ENCODE results near the gene TENM4. TPM values are rescaled to one million over a fixed set of nuclear protein-coding genes. Genes with fewer than 3 reads are reported as not detected.

Gene TENM4
- total and polyA plus RNA-seq, 4 donors, result 0.02 to 0.33 (median 0.14) TPM

DNA sequence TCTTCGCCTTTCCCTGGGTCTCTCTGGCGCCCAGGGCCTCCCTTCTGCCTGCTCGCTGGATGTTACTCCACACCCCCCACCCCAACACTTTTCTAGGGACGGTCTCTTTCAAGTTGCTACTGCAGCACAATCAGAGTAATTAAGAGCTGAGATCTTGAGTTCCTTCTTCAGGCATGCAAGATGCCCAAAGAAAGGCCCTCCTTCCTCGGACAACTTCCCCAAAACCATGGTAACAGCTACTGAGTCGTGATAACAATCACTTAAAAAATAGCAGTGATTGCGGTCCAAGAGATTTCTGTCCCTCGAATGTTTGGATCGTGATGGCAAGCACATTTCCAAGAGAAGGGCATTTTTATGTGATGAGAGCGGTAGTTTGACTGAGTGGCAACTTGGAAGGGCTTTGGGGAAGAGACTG, 638 bp upstream of the TENM4 start:
- TF ChIP-seq JUND (IDR thresholded peaks at IDR 0.05), result no peak
- TF ChIP-seq, protein P1, sequence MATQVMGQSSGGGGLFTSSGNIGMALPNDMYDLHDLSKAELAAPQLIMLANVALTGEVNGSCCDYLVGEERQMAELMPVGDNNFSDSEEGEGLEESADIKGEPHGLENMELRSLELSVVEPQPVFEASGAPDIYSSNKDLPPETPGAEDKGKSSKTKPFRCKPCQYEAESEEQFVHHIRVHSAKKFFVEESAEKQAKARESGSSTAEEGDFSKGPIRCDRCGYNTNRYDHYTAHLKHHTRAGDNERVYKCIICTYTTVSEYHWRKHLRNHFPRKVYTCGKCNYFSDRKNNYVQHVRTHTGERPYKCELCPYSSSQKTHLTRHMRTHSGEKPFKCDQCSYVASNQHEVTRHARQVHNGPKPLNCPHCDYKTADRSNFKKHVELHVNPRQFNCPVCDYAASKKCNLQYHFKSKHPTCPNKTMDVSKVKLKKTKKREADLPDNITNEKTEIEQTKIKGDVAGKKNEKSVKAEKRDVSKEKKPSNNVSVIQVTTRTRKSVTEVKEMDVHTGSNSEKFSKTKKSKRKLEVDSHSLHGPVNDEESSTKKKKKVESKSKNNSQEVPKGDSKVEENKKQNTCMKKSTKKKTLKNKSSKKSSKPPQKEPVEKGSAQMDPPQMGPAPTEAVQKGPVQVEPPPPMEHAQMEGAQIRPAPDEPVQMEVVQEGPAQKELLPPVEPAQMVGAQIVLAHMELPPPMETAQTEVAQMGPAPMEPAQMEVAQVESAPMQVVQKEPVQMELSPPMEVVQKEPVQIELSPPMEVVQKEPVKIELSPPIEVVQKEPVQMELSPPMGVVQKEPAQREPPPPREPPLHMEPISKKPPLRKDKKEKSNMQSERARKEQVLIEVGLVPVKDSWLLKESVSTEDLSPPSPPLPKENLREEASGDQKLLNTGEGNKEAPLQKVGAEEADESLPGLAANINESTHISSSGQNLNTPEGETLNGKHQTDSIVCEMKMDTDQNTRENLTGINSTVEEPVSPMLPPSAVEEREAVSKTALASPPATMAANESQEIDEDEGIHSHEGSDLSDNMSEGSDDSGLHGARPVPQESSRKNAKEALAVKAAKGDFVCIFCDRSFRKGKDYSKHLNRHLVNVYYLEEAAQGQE (IDR thresholded peaks at IDR 0.05), result no peak
- TF ChIP-seq, protein P2, sequence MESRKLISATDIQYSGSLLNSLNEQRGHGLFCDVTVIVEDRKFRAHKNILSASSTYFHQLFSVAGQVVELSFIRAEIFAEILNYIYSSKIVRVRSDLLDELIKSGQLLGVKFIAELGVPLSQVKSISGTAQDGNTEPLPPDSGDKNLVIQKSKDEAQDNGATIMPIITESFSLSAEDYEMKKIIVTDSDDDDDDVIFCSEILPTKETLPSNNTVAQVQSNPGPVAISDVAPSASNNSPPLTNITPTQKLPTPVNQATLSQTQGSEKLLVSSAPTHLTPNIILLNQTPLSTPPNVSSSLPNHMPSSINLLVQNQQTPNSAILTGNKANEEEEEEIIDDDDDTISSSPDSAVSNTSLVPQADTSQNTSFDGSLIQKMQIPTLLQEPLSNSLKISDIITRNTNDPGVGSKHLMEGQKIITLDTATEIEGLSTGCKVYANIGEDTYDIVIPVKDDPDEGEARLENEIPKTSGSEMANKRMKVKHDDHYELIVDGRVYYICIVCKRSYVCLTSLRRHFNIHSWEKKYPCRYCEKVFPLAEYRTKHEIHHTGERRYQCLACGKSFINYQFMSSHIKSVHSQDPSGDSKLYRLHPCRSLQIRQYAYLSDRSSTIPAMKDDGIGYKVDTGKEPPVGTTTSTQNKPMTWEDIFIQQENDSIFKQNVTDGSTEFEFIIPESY (IDR thresholded peaks at IDR 0.05), result no peak
- TF ChIP-seq, protein P3, sequence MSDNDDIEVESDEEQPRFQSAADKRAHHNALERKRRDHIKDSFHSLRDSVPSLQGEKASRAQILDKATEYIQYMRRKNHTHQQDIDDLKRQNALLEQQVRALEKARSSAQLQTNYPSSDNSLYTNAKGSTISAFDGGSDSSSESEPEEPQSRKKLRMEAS (IDR thresholded peaks at IDR 0.05), result no peak
- TF ChIP-seq, protein P4, sequence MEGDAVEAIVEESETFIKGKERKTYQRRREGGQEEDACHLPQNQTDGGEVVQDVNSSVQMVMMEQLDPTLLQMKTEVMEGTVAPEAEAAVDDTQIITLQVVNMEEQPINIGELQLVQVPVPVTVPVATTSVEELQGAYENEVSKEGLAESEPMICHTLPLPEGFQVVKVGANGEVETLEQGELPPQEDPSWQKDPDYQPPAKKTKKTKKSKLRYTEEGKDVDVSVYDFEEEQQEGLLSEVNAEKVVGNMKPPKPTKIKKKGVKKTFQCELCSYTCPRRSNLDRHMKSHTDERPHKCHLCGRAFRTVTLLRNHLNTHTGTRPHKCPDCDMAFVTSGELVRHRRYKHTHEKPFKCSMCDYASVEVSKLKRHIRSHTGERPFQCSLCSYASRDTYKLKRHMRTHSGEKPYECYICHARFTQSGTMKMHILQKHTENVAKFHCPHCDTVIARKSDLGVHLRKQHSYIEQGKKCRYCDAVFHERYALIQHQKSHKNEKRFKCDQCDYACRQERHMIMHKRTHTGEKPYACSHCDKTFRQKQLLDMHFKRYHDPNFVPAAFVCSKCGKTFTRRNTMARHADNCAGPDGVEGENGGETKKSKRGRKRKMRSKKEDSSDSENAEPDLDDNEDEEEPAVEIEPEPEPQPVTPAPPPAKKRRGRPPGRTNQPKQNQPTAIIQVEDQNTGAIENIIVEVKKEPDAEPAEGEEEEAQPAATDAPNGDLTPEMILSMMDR (IDR thresholded peaks at IDR 0.05; ENCODE audit: low read depth, low read length, missing input control), result no peak
- TF ChIP-seq GABPA (IDR thresholded peaks at IDR 0.05 in 1 of 2, conservative IDR thresholded peaks at IDR 0.05 in 1 of 2), result no peak
- no peak for TF ChIP-seq NR2F2 (IDR thresholded peaks at IDR 0.05)
- TF ChIP-seq HNF4A (conservative IDR thresholded peaks at IDR 0.05), result no peak
- no peak for TF ChIP-seq TAF1 (conservative IDR thresholded peaks at IDR 0.05)
- TF ChIP-seq, protein P5, sequence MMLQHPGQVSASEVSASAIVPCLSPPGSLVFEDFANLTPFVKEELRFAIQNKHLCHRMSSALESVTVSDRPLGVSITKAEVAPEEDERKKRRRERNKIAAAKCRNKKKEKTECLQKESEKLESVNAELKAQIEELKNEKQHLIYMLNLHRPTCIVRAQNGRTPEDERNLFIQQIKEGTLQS (IDR thresholded peaks at IDR 0.05), result no peak
- no peak for TF ChIP-seq HNF4G (IDR thresholded peaks at IDR 0.05)
- TF ChIP-seq RXRA (IDR thresholded peaks at IDR 0.05), result no peak
- TF ChIP-seq YY1 (IDR thresholded peaks at IDR 0.05), result no peak
- no peaks in the 10 kb centered on the region for H3K36me3 ChIP-seq (ENCODE audit: control insufficient read depth in 4 of 4, insufficient read depth in 3 of 4, low read depth in 1 of 4, low read length in 3 of 4)
- no peak for DNase-seq (ENCODE audit: low spot score)
- WGBS, result 16% methylated on average over 10 of the region's 10 CpGs
- H3K9me3 ChIP-seq (ENCODE audit: control insufficient read depth in 4 of 4, low read length in 3 of 4), result peaks cover 0 to 3% (median 0%) of the 10 kb centered on the region in 4 donors
- H3K27ac ChIP-seq (ENCODE audit: low read depth in 1 of 2, low read length in 2 of 2), result no peak overlapping the region
- no peak overlapping the region for H3K9ac ChIP-seq (ENCODE audit: low read depth in 1 of 2, low read length in 2 of 2)
- peaks cover 6 to 30% (median 21%) of the 10 kb centered on the region in 4 donors for H3K27me3 ChIP-seq (ENCODE audit: control insufficient read depth in 4 of 4, insufficient read depth in 4 of 4, low read length in 3 of 4)
- H3K4me3 ChIP-seq (ENCODE audit: low read depth in 1 of 3, low read length in 3 of 3), result peak overlapping the region in 1 of 3 donors; percentile 46
- H3K4me1 ChIP-seq (ENCODE audit: control insufficient read depth in 4 of 4, insufficient read depth in 4 of 4, low read length in 3 of 4), result peaks cover 21 to 47% (median 27%) of the 10 kb centered on the region in 4 donors

DNA sequence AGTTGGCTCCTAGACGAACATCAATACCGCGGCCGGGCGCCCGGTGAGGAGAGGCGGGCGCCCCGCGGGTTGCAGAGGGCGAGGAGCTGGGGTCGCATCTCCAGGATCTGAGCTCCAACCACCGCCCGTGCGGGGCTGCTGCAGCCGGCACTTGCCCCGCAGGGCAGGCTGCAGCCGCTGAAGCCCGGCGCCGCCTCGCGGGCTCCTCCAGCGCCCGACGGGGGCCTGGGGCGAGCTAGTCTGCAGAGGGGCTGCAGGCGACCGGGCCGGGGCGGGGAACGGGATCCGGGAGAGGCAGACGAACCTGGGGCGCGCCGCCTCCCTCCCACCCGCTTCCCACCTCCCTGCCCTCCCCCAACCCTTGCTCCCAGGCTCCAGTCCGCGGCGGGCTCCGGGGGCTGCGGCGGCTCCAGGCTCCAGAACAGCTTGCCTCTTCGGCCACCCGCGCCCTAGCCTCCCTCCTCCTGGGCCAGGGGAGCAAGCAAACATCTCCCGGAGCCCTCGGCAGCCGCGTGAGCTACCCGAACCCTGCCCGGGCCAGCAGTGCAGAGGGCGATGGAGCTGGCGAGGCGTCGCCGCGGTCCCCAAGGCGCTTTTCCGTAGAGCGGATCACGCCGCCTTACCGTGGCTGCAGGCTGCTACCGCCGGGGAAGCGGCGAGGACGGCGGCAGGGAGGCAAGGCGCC, 802 bp downstream of the TENM4 start:
- DNase-seq (ENCODE audit: low spot score), result no peak
- Histone ChIP-seq H3K4me1 (ENCODE audit: control insufficient read depth in 4 of 4, insufficient read depth in 4 of 4, low read length in 3 of 4) (peaks cover 21 to 47% (median 27%) of the 10 kb centered on the region in 4 donors), H3K27me3 (ENCODE audit: control insufficient read depth in 4 of 4, insufficient read depth in 4 of 4, low read length in 3 of 4) (peaks cover 6 to 43% (median 30%) of the 10 kb centered on the region in 4 donors), H3K36me3 (ENCODE audit: control insufficient read depth in 4 of 4, insufficient read depth in 3 of 4, low read depth in 1 of 4, low read length in 3 of 4) (no peaks in the 10 kb centered on the region), H3K9ac (ENCODE audit: low read depth in 1 of 2, low read length in 2 of 2) (no peak overlapping the region), H3K27ac (ENCODE audit: low read depth in 1 of 2, low read length in 2 of 2) (no peak overlapping the region), H3K9me3 (ENCODE audit: control insufficient read depth in 4 of 4, low read length in 3 of 4) (peaks cover 0 to 3% (median 0%) of the 10 kb centered on the region in 4 donors), H3K4me3 (ENCODE audit: low read depth in 1 of 3, low read length in 3 of 3) (peak overlapping the region in 2 of 3 donors; percentile 23 to 46)
- whole genome bisulfite sequencing, result 2% methylated on average over 72 of the region's 72 CpGs
- TF ChIP-seq, protein P3 (IDR thresholded peaks at IDR 0.05), result no peak
- TF ChIP-seq FOXA2 (IDR thresholded peaks at IDR 0.05) (no peak), HNF4A (conservative IDR thresholded peaks at IDR 0.05) (no peak), FOXA1 (IDR thresholded peaks at IDR 0.05) (no peak), EGR1 (IDR thresholded peaks at IDR 0.05; ENCODE audit: low read depth in 2 of 2) (no peak)
- TF ChIP-seq, protein P5 (IDR thresholded peaks at IDR 0.05), result no peak
- TF ChIP-seq, protein P4 (IDR thresholded peaks at IDR 0.05; ENCODE audit: low read depth, low read length, missing input control), result no peak
